Activated CD4-positive, alpha-beta T cell treated with anti-CD3 and anti-CD28 coated beads, Interleukin-2, amount 10 ng/mL, durations not matched to agents 24 days and 14 days (primary cell): ENCODE data around the gene APH1A. TPM values are rescaled to one million over a fixed set of nuclear protein-coding genes. Genes with fewer than 3 reads are reported as not detected.

ENCODE experiments used
- DNase-seq: peaks from one replicate; pipeline ENCODE4 v3.0.0; 2022
- H3K27ac Mint-ChIP-seq: one replicate; pipeline ENCODE4 v1.8.0; 2022; ENCODE audit warnings: mild to moderate bottlenecking, mixed read lengths
- H3K27me3 Mint-ChIP-seq: one replicate; pipeline ENCODE4 v1.8.0; 2022; ENCODE audit warnings: mixed read lengths
- H3K36me3 Mint-ChIP-seq: one replicate; pipeline ENCODE4 v1.8.0; 2022; ENCODE audit warnings: low read depth, mild to moderate bottlenecking, mixed read lengths
- H3K4me1 Mint-ChIP-seq: one replicate; pipeline ENCODE4 v1.8.0; 2021; ENCODE audit warnings: mixed read lengths
- H3K4me3 Mint-ChIP-seq: one replicate; pipeline ENCODE4 v1.8.0; 2022; ENCODE audit warnings: mild to moderate bottlenecking, moderate library complexity, mixed read lengths
- H3K9me3 Mint-ChIP-seq: one replicate; pipeline ENCODE4 v1.8.0; 2021; ENCODE audit warnings: mixed read lengths
- intact Hi-C: fragments of 100-400 bp; cut with micrococcal nuclease; formaldehyde crosslinking; loops from one replicate; pipeline ENCODE4 v1.15.1; 2023
- total RNA-seq: library from RNA; stranded (reverse); gene quantifications from 2 replicates; pipeline ENCODE4 v1.2.3, GENCODE V29; 2022

APH1A gene
- total RNA-seq, 1 donor from 2014 or later: 105 TPM

- H3K27me3 Mint-ChIP-seq: peaks cover 6% of the 10 kb centered on the region
- intact Hi-C loops: loop anchor here (1.0 to 5.0 kb wide), 2 partner anchors 11 to 45 kb away; partner anchors contain the start of genes ANP32E and MRPS21
- no peaks in the 10 kb centered on the region for H3K9me3 Mint-ChIP-seq
- H3K27ac Mint-ChIP-seq: peak overlapping the region; percentile 79
- H3K4me3 Mint-ChIP-seq: peak overlapping the region; percentile 85
- no peak for DNase-seq
- peaks cover 4% of the 10 kb centered on the region for H3K36me3 Mint-ChIP-seq
- H3K4me1 Mint-ChIP-seq: peaks cover 23% of the 10 kb centered on the region
Observed at GRCh38 chr1:150282558-150282958, 13.7 kb upstream of the APH1A start.

- Mint-ChIP-seq H3K4me1 (peaks cover 23% of the 10 kb centered on the region), H3K36me3 (peaks cover 4% of the 10 kb centered on the region), H3K4me3 (peak within 1 kb of the TSS; percentile 85), H3K27ac (peak within 1 kb of the TSS; percentile 87), H3K9me3 (no peaks in the 10 kb centered on the region), H3K27me3 (peaks cover 6% of the 10 kb centered on the region)
- intact Hi-C loops: loop anchor here (1.0 to 5.0 kb wide), 3 partner anchors 11 to 45 kb away; partner anchors contain the start of genes ANP32E and MRPS21
- peak; percentile 92 for DNase-seq
Observed at GRCh38 chr1:150281758-150282557, 13.1 kb upstream of the APH1A start, which contains the start of gene CIART. TSS of gene CIART (plus strand) at chr1:150282554. CDS start at chr1:150283268, 714 bp downstream.

- Mint-ChIP-seq H3K9me3 (no peaks in the 10 kb centered on the region), H3K4me1 (peaks cover 23% of the 10 kb centered on the region), H3K27ac (peak overlapping the region; percentile 87), H3K36me3 (peaks cover under 1% of the 10 kb centered on the region), H3K4me3 (peak overlapping the region; percentile 85), H3K27me3 (peaks cover 6% of the 10 kb centered on the region)
- peak; percentile 85 for DNase-seq
- intact Hi-C loops: loop anchor here (1.0 to 5.0 kb wide), 2 partner anchors 26 to 44 kb away; partner anchors contain the start of gene ANP32E
Observed at GRCh38 chr1:150281221-150281757, 12.5 kb upstream of the APH1A start.

DNA sequence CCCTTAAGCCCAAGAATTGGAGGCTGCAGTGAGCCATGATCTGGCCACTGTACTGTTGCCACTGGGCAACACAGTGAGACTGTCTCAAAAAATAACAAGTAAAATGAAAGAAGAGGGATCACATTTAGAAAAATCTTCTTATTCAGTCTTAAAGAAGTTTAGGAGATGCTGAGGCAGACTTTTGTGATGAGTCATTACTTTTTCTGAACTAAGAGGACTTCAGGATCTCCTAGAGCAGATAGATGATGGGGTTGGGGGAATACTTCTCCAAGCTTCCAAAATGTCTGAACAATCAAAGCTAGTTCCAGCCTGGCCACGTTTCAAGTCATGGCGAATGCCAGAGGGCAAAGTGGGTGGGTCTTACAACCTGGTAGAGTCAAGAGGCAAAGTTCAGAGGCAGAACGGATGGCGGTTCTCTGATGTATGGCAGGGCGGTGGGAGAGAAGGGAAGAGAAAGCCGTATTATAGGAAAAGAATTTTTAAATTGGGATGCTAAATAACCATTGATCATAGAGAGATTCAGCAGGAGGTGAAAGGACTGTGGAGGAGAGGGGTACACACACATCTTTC is 11.4 kb upstream of the APH1A start:
- Mint-ChIP-seq H3K4me1 (peaks cover 23% of the 10 kb centered on the region), H3K9me3 (no peaks in the 10 kb centered on the region), H3K27ac (no peak overlapping the region), H3K36me3 (no peaks in the 10 kb centered on the region), H3K4me3 (peak overlapping the region; percentile 6), H3K27me3 (peaks cover 6% of the 10 kb centered on the region)
- no peak for DNase-seq
- intact Hi-C loops: loop anchor here (5.0 kb wide), 1 partner anchor 43 kb away; the partner anchor contains the start of gene ANP32E

GRCh38 chr1:150273311-150273710 is 4.5 kb upstream of the APH1A start:
- no peak for DNase-seq
- Mint-ChIP-seq H3K4me1 (peaks cover 9% of the 10 kb centered on the region), H3K36me3 (peaks cover 6% of the 10 kb centered on the region), H3K9me3 (no peaks in the 10 kb centered on the region), H3K27me3 (no peaks in the 10 kb centered on the region), H3K4me3 (no peak overlapping the region), H3K27ac (no peak overlapping the region)
- intact Hi-C loops: no loop called here

- DNase-seq: no peak
- no peak overlapping the region for H3K4me3 Mint-ChIP-seq
- no peak overlapping the region for H3K27ac Mint-ChIP-seq
- no peaks in the 10 kb centered on the region for H3K27me3 Mint-ChIP-seq
- H3K4me1 Mint-ChIP-seq: peaks cover 26% of the 10 kb centered on the region
- H3K36me3 Mint-ChIP-seq: peaks cover 14% of the 10 kb centered on the region
- no peaks in the 10 kb centered on the region for H3K9me3 Mint-ChIP-seq
- intact Hi-C loops: no loop called here
Observed at GRCh38 chr1:150271291-150271959, 2.6 kb upstream of the APH1A start.

DNA sequence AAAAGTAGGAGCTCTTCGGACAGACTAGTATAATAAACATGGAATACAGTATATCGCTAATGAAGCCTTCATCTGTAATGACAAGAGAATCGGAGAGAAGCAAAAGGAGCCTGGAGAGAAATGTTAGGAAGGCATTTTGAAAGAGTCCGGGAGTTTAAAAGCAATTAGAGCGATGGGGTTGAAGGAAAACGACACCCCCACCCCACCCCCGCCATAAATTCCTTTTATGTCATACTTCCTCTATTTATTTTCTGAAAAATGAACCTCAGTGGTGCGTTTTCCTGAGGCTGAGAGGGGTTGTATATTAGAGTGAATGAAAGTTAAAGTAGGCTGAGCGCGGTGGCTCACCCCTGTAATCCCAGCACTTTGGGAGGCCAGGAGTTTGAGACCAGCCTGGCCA is 635 bp upstream of the APH1A start:
- intact Hi-C loops: loop anchor here (1.0 to 2.0 kb wide), 6 partner anchors 15 to 359 kb away; partner anchors contain the start of genes ANP32E, ENSA, MRPS21 and TARS2
- H3K9me3 Mint-ChIP-seq: no peaks in the 10 kb centered on the region
- H3K27ac Mint-ChIP-seq: peak overlapping the region; percentile 96
- H3K36me3 Mint-ChIP-seq: peaks cover 30% of the 10 kb centered on the region
- peaks cover 31% of the 10 kb centered on the region for H3K4me1 Mint-ChIP-seq
- DNase-seq: no peak
- peak overlapping the region; percentile 98 for H3K4me3 Mint-ChIP-seq
- H3K27me3 Mint-ChIP-seq: no peaks in the 10 kb centered on the region

DNA sequence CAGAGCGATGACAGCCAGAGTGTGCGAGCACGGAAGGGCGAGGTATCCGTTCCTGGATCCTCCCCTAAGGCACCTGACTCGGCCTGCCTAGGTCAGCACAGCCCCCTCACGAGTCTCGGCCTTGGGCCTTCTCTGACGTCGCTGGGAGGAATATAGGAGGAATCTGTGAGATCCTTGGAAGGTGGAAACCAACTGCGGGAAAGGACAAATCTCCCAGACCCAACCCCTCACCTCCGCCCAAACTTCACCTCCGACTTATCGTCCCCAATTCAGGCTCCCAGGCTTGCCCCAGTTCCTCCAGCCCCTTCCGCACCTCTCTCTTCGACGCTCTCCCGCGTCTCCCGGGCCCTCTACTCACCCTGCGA is 494 bp downstream of the APH1A start:
- peaks cover 29% of the 10 kb centered on the region for H3K36me3 Mint-ChIP-seq
- peak overlapping the region; percentile 96 for H3K27ac Mint-ChIP-seq
- no peaks in the 10 kb centered on the region for H3K27me3 Mint-ChIP-seq
- intact Hi-C loops: loop anchor here (2.0 kb wide), 4 partner anchors 14 to 360 kb away; partner anchors contain the start of genes ENSA and TARS2
- H3K4me3 Mint-ChIP-seq: peak overlapping the region; percentile 98
- H3K4me1 Mint-ChIP-seq: peaks cover 31% of the 10 kb centered on the region
- no peaks in the 10 kb centered on the region for H3K9me3 Mint-ChIP-seq
- peak; percentile 84 for DNase-seq

DNA sequence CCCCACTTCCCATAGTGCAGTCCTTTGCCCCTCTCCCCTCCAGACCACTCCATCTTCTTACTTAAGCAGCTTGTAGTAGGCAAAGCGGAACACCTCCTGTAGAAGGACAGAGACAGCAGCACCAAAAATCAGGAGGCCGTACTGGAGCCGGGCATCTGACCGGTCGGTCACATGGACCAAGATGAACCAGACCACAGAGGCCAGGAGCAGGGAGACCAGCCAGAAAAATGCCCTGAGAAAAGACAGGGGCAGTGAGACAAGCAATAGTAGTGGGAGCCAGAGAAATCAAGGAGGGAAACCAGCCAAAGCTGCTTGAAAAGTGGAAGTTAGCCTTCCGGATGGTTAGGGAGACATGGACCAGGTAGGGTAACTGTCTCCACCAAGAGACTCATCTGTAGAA is 920 bp downstream of the APH1A start:
- intact Hi-C loops: loop anchor here (2.0 kb wide), 4 partner anchors 13 to 361 kb away; partner anchors contain the start of genes ENSA and TARS2
- Mint-ChIP-seq H3K27ac (peak overlapping the region; percentile 96), H3K4me1 (peaks cover 31% of the 10 kb centered on the region)

GRCh38 chr1:150263549-150263948 is 5.3 kb downstream of the APH1A start:
- DNase-seq: no peak
- Mint-ChIP-seq H3K27ac (no peak overlapping the region), H3K4me3 (no peak overlapping the region), H3K36me3 (peaks cover 26% of the 10 kb centered on the region), H3K4me1 (peaks cover 24% of the 10 kb centered on the region), H3K27me3 (peaks cover 20% of the 10 kb centered on the region), H3K9me3 (no peaks in the 10 kb centered on the region)
- intact Hi-C loops: no loop called here

More for the DNA sequence above, 920 bp downstream of the APH1A start:
- H3K27me3 Mint-ChIP-seq: no peaks in the 10 kb centered on the region
- peak overlapping the region; percentile 98 for H3K4me3 Mint-ChIP-seq
- no peak for DNase-seq
- no peaks in the 10 kb centered on the region for H3K9me3 Mint-ChIP-seq
- H3K36me3 Mint-ChIP-seq: peaks cover 29% of the 10 kb centered on the region

- H3K9me3 Mint-ChIP-seq: no peaks in the 10 kb centered on the region
- H3K27me3 Mint-ChIP-seq: peaks cover 28% of the 10 kb centered on the region
- no peak for DNase-seq
- intact Hi-C loops: no loop called here
- no peak overlapping the region for H3K4me3 Mint-ChIP-seq
- peaks cover 26% of the 10 kb centered on the region for H3K36me3 Mint-ChIP-seq
- H3K4me1 Mint-ChIP-seq: peaks cover 18% of the 10 kb centered on the region
- H3K27ac Mint-ChIP-seq: no peak overlapping the region
Observed at GRCh38 chr1:150262388-150263320, 6.2 kb downstream of the APH1A start.

- H3K4me1 Mint-ChIP-seq: peaks cover 11% of the 10 kb centered on the region
- intact Hi-C loops: no loop called here
Observed at GRCh38 chr1:150261367-150261766, 7.4 kb downstream of the APH1A start.

More at GRCh38 chr1:150261367-150261766, 7.4 kb downstream of the APH1A start:
- DNase-seq: no peak
- Mint-ChIP-seq H3K9me3 (no peaks in the 10 kb centered on the region), H3K36me3 (peaks cover 17% of the 10 kb centered on the region), H3K27me3 (peaks cover 40% of the 10 kb centered on the region), H3K4me3 (no peak overlapping the region), H3K27ac (no peak overlapping the region)
